Kidney (tissue), 14 donors: ENCODE measurements around the gene ATP1B1. TPM values are rescaled to one million over a fixed set of nuclear protein-coding genes. Genes with fewer than 3 reads are reported as not detected.
A peak's percentile ranks its signal among the peaks of the same experiment; 100 is the strongest.

Experiments used
- DNase-seq, 5 donors: peaks; one replicate each; pipeline ENCODE4 v3.0.0-alpha.2; 2013 to 2020
- FAIRE-seq: peaks from 2 replicates; lab custom pipeline; 2012; peaks lifted over from hg19 to GRCh38; lab: Jason Lieb, UNC
- H3K27ac ChIP-seq, 2 donors: one replicate each; pipeline ENCODE4 v1.7.0; 2013; ENCODE audit warnings: low read depth in 2 of 2, low read length in 2 of 2, inconsistent platforms in 1 of 2
- H3K27me3 ChIP-seq: one replicate; pipeline ENCODE4 v1.7.1; 2013; ENCODE audit warnings: low read length, inconsistent platforms; ENCODE audit not compliant: control insufficient read depth, insufficient read depth
- H3K36me3 ChIP-seq, 3 donors: one replicate each; pipeline versions ENCODE4 v1.7.0 to v1.7.1; 2013; ENCODE audit warnings: low read length in 3 of 3, control low read depth in 1 of 3, inconsistent platforms in 1 of 3; ENCODE audit not compliant: insufficient read depth in 3 of 3, control insufficient read depth in 2 of 3
- H3K4me1 ChIP-seq, 3 donors: one replicate each; pipeline versions ENCODE4 v1.7.0 to v1.7.1; 2013; ENCODE audit warnings: low read length in 3 of 3, inconsistent platforms in 1 of 3, low read depth in 1 of 3; ENCODE audit not compliant: control insufficient read depth in 2 of 3, insufficient read depth in 2 of 3
- H3K4me3 ChIP-seq, 3 donors: one replicate each; pipeline versions ENCODE4 v1.7.0 to v1.8.1; 2013; ENCODE audit warnings: low read length in 3 of 3, control low read depth in 1 of 3, inconsistent platforms in 1 of 3
- H3K9ac ChIP-seq, 3 donors: one replicate each; pipeline versions ENCODE4 v1.7.0 to v1.7.1; 2013; ENCODE audit warnings: low read length in 3 of 3, control low read depth in 1 of 3, inconsistent platforms in 1 of 3
- H3K9me3 ChIP-seq, 3 donors: one replicate each; pipeline versions ENCODE4 v1.7.0 to v1.7.1; 2013; ENCODE audit warnings: low read length in 3 of 3, control low read depth in 1 of 3, inconsistent platforms in 1 of 3; ENCODE audit not compliant: control insufficient read depth in 2 of 3, insufficient read depth in 1 of 3
- intact Hi-C: fragments of 100-400 bp; cut with DNase I; formaldehyde crosslinking; loops from one replicate; pipeline ENCODE4 v1.11.1; 2022
- polyA plus RNA-seq: library from polyadenylated mRNA; stranded (reverse); fragments of 350-450 nt; fragmentation: Illumina TruSeq; extraction: RNeasy Lipid Tissue Mini Kit (QIAGEN cat#74804); gene quantifications from one replicate; pipeline ENCODE4 v1.2.3, GENCODE V29; 2014; ENCODE audit warnings: low read depth, low replicate concordance; ENCODE audit not compliant: insufficient read depth
- total RNA-seq: library from RNA; stranded (reverse); fragmentation: NEBNext Ultra II Directional; extraction: Animal tissue kit (Norgen Biotek cat#: 25700); gene quantifications from one replicate; pipeline ENCODE4 v1.2.1, GENCODE V29; 2021
- TF ChIP-seq, protein P1 (sequence below): IDR thresholded peaks from 3 replicates; pipeline ENCODE4 v1.5.1; 2012; ENCODE audit warnings: mild to moderate bottlenecking, moderate library complexity, borderline replicate concordance; ENCODE audit not compliant: insufficient read depth; ENCODE audit errors: extremely low read depth
- donor health status: control.
- donor health status: control.
- donor health status: control.
- donor health status: control.
- donor health status: control.
- donor health status: DM: yes; HTN: yes; CAD: no.
- donor health status: Normal renal cell carcinoma (clear cell type).

Gene ATP1B1
- total and polyA plus RNA-seq, 2 donors from 2014 or later: 686 to 1,441 TPM

DNA sequence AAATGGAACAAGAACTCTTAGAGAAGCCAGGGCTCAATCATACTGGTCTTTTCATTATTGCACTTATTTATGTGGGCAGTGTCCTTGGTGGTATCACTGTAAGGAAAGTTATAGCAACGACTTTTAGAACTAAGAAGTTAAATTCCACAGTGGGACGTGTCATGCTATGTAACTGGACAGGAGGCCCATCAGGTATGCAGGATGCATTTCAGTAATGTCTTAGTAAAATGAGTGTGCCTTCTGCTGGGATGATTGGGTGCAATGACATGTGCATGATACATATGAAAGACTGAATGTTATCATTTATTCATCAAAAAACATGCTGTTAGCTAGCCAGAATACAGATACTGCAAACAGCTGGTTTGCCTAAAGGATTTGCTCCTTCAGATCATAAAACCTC, 6.9 kb upstream of the ATP1B1 start:
- H3K9me3 ChIP-seq: no peaks in the 10 kb centered on the region
- H3K27ac ChIP-seq: no peak overlapping the region
- no peak overlapping the region for H3K4me3 ChIP-seq
- H3K4me1 ChIP-seq: peaks cover 6 to 28% (median 22%) of the 10 kb centered on the region in 3 donors
- intact Hi-C loops: no loop called here
- no peaks in the 10 kb centered on the region for H3K27me3 ChIP-seq
- DNase-seq (no peak), FAIRE-seq (no peak)
- TF ChIP-seq, protein P1, sequence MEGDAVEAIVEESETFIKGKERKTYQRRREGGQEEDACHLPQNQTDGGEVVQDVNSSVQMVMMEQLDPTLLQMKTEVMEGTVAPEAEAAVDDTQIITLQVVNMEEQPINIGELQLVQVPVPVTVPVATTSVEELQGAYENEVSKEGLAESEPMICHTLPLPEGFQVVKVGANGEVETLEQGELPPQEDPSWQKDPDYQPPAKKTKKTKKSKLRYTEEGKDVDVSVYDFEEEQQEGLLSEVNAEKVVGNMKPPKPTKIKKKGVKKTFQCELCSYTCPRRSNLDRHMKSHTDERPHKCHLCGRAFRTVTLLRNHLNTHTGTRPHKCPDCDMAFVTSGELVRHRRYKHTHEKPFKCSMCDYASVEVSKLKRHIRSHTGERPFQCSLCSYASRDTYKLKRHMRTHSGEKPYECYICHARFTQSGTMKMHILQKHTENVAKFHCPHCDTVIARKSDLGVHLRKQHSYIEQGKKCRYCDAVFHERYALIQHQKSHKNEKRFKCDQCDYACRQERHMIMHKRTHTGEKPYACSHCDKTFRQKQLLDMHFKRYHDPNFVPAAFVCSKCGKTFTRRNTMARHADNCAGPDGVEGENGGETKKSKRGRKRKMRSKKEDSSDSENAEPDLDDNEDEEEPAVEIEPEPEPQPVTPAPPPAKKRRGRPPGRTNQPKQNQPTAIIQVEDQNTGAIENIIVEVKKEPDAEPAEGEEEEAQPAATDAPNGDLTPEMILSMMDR: no peak
- H3K9ac ChIP-seq: no peak overlapping the region
- H3K36me3 ChIP-seq: no peaks in the 10 kb centered on the region

DNA sequence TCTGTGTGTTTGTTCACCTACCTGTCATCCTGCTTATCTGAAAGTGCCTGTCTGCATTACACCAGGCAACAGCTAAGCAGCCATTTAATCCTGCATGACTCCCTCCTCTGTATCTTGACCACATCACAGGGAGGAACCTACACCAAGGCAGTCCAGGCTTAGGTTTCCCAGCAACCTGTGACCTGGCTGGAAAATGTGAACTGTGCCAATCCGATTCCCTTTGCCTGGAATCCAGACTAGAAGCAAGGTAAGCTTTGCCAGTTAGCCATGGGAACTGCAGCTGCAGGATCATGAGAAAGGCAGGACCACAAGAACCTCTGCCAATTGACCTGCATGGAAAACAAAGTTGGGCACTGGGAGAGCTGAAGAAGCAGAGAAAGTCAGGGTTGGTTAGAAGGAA, 6.3 kb upstream of the ATP1B1 start:
- FAIRE-seq: no peak
- no peaks in the 10 kb centered on the region for H3K36me3 ChIP-seq

GRCh38 chr1:169100651-169101088, 5.8 kb upstream of the ATP1B1 start:
- H3K4me3 ChIP-seq: peak overlapping the region in 1 of 3 donors; percentile 72
- TF ChIP-seq, protein P1: no peak
- H3K27me3 ChIP-seq: no peaks in the 10 kb centered on the region
- DNase-seq (no peak), FAIRE-seq (no peak)
- H3K4me1 ChIP-seq: peaks cover 6 to 35% (median 23%) of the 10 kb centered on the region in 3 donors
- no peaks in the 10 kb centered on the region for H3K9me3 ChIP-seq
- H3K9ac ChIP-seq: peak overlapping the region in 2 of 3 donors; percentile 16 to 94
- intact Hi-C loops: no loop called here
- H3K27ac ChIP-seq: peak overlapping the region; percentile 67 to 94
- H3K36me3 ChIP-seq: no peaks in the 10 kb centered on the region

More for the DNA sequence above, 6.3 kb upstream of the ATP1B1 start:
- H3K4me3 ChIP-seq: peak overlapping the region in 1 of 3 donors; percentile 72
- H3K27me3 ChIP-seq: no peaks in the 10 kb centered on the region
- H3K4me1 ChIP-seq: peaks cover 6 to 34% (median 23%) of the 10 kb centered on the region in 3 donors
- intact Hi-C loops: no loop called here
- peak overlapping the region; percentile 67 to 94 for H3K27ac ChIP-seq
- TF ChIP-seq, protein P1: no peak
- H3K9me3 ChIP-seq: no peaks in the 10 kb centered on the region
- H3K9ac ChIP-seq: peak overlapping the region in 1 of 3 donors; percentile 94
- no peak for DNase-seq

DNA sequence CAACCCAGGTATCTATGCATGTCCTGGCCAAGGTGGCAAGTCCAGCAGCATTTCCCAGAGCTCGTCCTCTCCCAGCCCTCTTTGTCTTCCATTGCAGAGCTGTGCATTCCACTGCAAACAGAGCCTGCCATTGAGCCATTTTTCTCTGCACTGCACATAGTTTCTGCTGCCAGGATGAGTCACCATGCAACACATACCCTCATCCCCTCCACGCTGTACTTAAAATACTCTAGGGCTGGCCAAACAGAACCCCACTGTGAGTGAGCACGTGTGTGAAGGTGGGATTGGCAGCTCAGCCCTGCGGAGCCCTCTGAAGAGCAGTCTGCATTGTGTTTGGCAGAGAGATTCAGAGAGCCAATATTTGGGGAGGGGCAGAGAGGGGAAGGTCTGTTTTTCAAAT, 3.9 kb upstream of the ATP1B1 start:
- peak in 1 of 5 donors; percentile 62 for DNase-seq
- peaks cover 6 to 35% (median 25%) of the 10 kb centered on the region in 3 donors for H3K4me1 ChIP-seq
- peak overlapping the region in 2 of 3 donors; percentile 34 to 94 for H3K9ac ChIP-seq
- H3K27me3 ChIP-seq: no peaks in the 10 kb centered on the region
- H3K27ac ChIP-seq: peak overlapping the region; percentile 94 to 95
- FAIRE-seq: no peak
- TF ChIP-seq, protein P1: no peak
- H3K9me3 ChIP-seq: no peaks in the 10 kb centered on the region
- H3K36me3 ChIP-seq: peaks cover 0 to 7% (median 0%) of the 10 kb centered on the region in 3 donors
- peak overlapping the region in 2 of 3 donors; percentile 63 to 72 for H3K4me3 ChIP-seq
- intact Hi-C loops: no loop called here
